Tibial nerve (tissue), 4 donors: ENCODE data around the gene FGD4. TPM values are rescaled to one million over a fixed set of nuclear protein-coding genes. Genes with fewer than 3 reads are reported as not detected.
A peak's percentile ranks its signal among the peaks of the same experiment; 100 is the strongest.

ENCODE experiments used
- DNase-seq, 2 donors: peaks; one replicate each; pipeline ENCODE4 v3.0.0-alpha.2; 2019; ENCODE audit warnings: low spot score in 2 of 2
- H3K27ac ChIP-seq, 4 donors: fragments of 200-600 bp; sonication (generic) in 3 of 4; one replicate each; pipeline ENCODE4 v1.5.1; 2017 to 2019; ENCODE audit warnings: mild to moderate bottlenecking in 1 of 4
- H3K27me3 ChIP-seq, 2 donors: fragments of 200-600 bp; sonication (generic) in 1 of 2; one replicate each; pipeline versions ENCODE4 v1.5.1 to v1.6.0; 2017 to 2019
- H3K36me3 ChIP-seq, 3 donors: fragments of 200-600 bp; sonication (generic); one replicate each; pipeline ENCODE4 v1.5.1; 2018 to 2019
- H3K4me1 ChIP-seq, 4 donors: fragments of 200-600 bp; sonication (generic) in 3 of 4; one replicate each; pipeline ENCODE4 v1.5.1; 2017 to 2019
- H3K4me3 ChIP-seq, 4 donors: fragments of 200-600 bp; sonication (generic) in 3 of 4; one replicate each; pipeline ENCODE4 v1.5.1; 2017 to 2019; ENCODE audit warnings: mild to moderate bottlenecking in 1 of 4, moderate library complexity in 1 of 4
- H3K9me3 ChIP-seq, 4 donors: fragments of 200-600 bp; sonication (generic) in 3 of 4; one replicate each; pipeline ENCODE4 v1.5.1; 2017 to 2019
- CTCF ChIP-seq, 5 experiments: fragments of 200-600 bp in 3 of 5; fragments of 450-650 bp in 2 of 5; sonication (generic) in 3 of 5; IDR thresholded peaks; one replicate each; pipeline ENCODE4 v1.5.1; 2016 to 2019; ENCODE audit warnings: antibody characterized with exemption in 5 of 5, mild to moderate bottlenecking in 3 of 5, moderate library complexity in 2 of 5
- EP300 ChIP-seq, 2 donors: sonication (generic); formaldehyde crosslinking; IDR thresholded peaks; one replicate each; pipeline ENCODE4 v1.6.1; 2017; ENCODE audit warnings: antibody characterized with exemption in 2 of 2, mild to moderate bottlenecking in 1 of 2
- POLR2A ChIP-seq, 2 donors: fragments of 450-650 bp; IDR thresholded peaks; one replicate each; pipeline ENCODE4 v1.6.1; 2017; ENCODE audit warnings: antibody characterized with exemption in 2 of 2, mild to moderate bottlenecking in 2 of 2, moderate library complexity in 2 of 2
- WGBS, 2 donors: methylation state at CpG; one replicate each; pipeline ENCODE4 v1.1.5; 2018; 5-methylcytosine and 5-hydroxymethylcytosine counted together
- total RNA-seq, 4 donors: library from RNA; depleted of rRNA; stranded (reverse); fragments of >200 nt; gene quantifications; one replicate each; pipeline ENCODE4 v1.1.0, GENCODE V29; 2016

The FGD4 gene
- total RNA-seq, 4 donors from 2014 or later = 78.3 to 102 (median 84.2) TPM

- H3K36me3 ChIP-seq = peaks cover 0 to 38% (median 0%) of the 10 kb centered on the region in 3 donors
- no peak for TF ChIP-seq CTCF (IDR thresholded peaks at IDR 0.05)
- no peak for TF ChIP-seq POLR2A (IDR thresholded peaks at IDR 0.05)
- no peak for TF ChIP-seq EP300 (IDR thresholded peaks at IDR 0.05)
- WGBS, 2 donors = 35 to 57% methylated on average over 1 of the region's 1 CpG
- no peak overlapping the region for H3K27ac ChIP-seq
- no peak for DNase-seq
- no peak overlapping the region for H3K4me3 ChIP-seq
- H3K27me3 ChIP-seq = no peaks in the 10 kb centered on the region
- no peaks in the 10 kb centered on the region for H3K9me3 ChIP-seq
- H3K4me1 ChIP-seq = peaks cover 0 to 7% (median 0%) of the 10 kb centered on the region in 4 donors
Observed at GRCh38 chr12:32596030-32596429, 196.7 kb downstream of the FGD4 start.

- Histone ChIP-seq H3K27me3 (no peaks in the 10 kb centered on the region), H3K4me3 (no peak overlapping the region), H3K9me3 (no peaks in the 10 kb centered on the region), H3K36me3 (peaks cover 0 to 48% (median 0%) of the 10 kb centered on the region in 3 donors), H3K4me1 (peaks cover 0 to 10% (median 0%) of the 10 kb centered on the region in 4 donors), H3K27ac (no peak overlapping the region)
- 93 to 97% methylated on average over 1 of the region's 1 CpG for WGBS, 2 donors
- TF ChIP-seq POLR2A (IDR thresholded peaks at IDR 0.05) = no peak
- TF ChIP-seq EP300 (IDR thresholded peaks at IDR 0.05) = no peak
- TF ChIP-seq CTCF (IDR thresholded peaks at IDR 0.05) = no peak
- DNase-seq = no peak
Observed at GRCh38 chr12:32598688-32599087, 199.3 kb downstream of the FGD4 start.

GRCh38 chr12:32600681-32601080, 201.3 kb downstream of the FGD4 start:
- peaks cover 0 to 45% (median 0%) of the 10 kb centered on the region in 3 donors for H3K36me3 ChIP-seq

GRCh38 chr12:32603071-32603470, 203.7 kb downstream of the FGD4 start:
- whole genome bisulfite sequencing, 2 donors = 58 to 71% methylated on average over 3 of the region's 3 CpGs
- peaks cover 0 to 26% (median 0%) of the 10 kb centered on the region in 4 donors for H3K4me1 ChIP-seq
- no peaks in the 10 kb centered on the region for H3K27me3 ChIP-seq
- DNase-seq = no peak
- H3K27ac ChIP-seq = no peak overlapping the region
- H3K9me3 ChIP-seq = no peaks in the 10 kb centered on the region
- TF ChIP-seq EP300 (IDR thresholded peaks at IDR 0.05) = no peak
- no peak for TF ChIP-seq POLR2A (IDR thresholded peaks at IDR 0.05)
- TF ChIP-seq CTCF (IDR thresholded peaks at IDR 0.05) = no peak
- no peak overlapping the region for H3K4me3 ChIP-seq
- peaks cover 0 to 53% (median 0%) of the 10 kb centered on the region in 3 donors for H3K36me3 ChIP-seq

More at GRCh38 chr12:32600681-32601080, 201.3 kb downstream of the FGD4 start:
- no peak for DNase-seq
- H3K27me3 ChIP-seq = no peaks in the 10 kb centered on the region
- no peak overlapping the region for H3K4me3 ChIP-seq
- peaks cover 0 to 26% (median 0%) of the 10 kb centered on the region in 4 donors for H3K4me1 ChIP-seq
- 86 to 89% methylated on average over 2 of the region's 2 CpGs for WGBS, 2 donors
- no peak overlapping the region for H3K27ac ChIP-seq
- H3K9me3 ChIP-seq = no peaks in the 10 kb centered on the region
- TF ChIP-seq EP300 (IDR thresholded peaks at IDR 0.05) = peak in 1 of 2 donors; percentile 31
- TF ChIP-seq CTCF (IDR thresholded peaks at IDR 0.05) = no peak

- no peak for DNase-seq
- WGBS, 2 donors = 54 to 60% methylated on average over 2 of the region's 2 CpGs
- H3K36me3 ChIP-seq = peaks cover 0 to 54% (median 0%) of the 10 kb centered on the region in 3 donors
- H3K9me3 ChIP-seq = no peaks in the 10 kb centered on the region
- no peaks in the 10 kb centered on the region for H3K27me3 ChIP-seq
- no peak for TF ChIP-seq POLR2A (IDR thresholded peaks at IDR 0.05)
- no peak for TF ChIP-seq CTCF (IDR thresholded peaks at IDR 0.05)
- no peak for TF ChIP-seq EP300 (IDR thresholded peaks at IDR 0.05)
- no peak overlapping the region for H3K4me3 ChIP-seq
- peaks cover 0 to 26% (median 0%) of the 10 kb centered on the region in 4 donors for H3K4me1 ChIP-seq
- H3K27ac ChIP-seq = peak overlapping the region in 1 of 4 donors; percentile 22
Observed at GRCh38 chr12:32603858-32604257, 204.5 kb downstream of the FGD4 start.
